Activated naive CD8-positive, alpha-beta T cell treated with anti-CD3 and anti-CD28 coated beads, Interleukin-2, amount 10 ng/mL, durations not matched to agents 7 days and 5 days (primary cell): Measurements from ENCODE around the gene MAP4K1. TPM values are rescaled to one million over a fixed set of nuclear protein-coding genes. Genes with fewer than 3 reads are reported as not detected.

Experiments used
- ATAC-seq: fragments of 150-1000 bp; cut with Tn5 transposase; one replicate; pipeline ENCODE4 v1.10.0; 2021; ENCODE audit warnings: low read depth, moderate library complexity
- POLR2A ChIA-PET: fragments of 350-600 bp; sonication (Branson Sonifier 250); formaldehyde crosslinking; loops from one replicate; lab custom pipeline; 2021; ENCODE audit warnings: antibody characterized with exemption; lab: Charles Lee
- DNase-seq: peaks from one replicate; pipeline ENCODE4 v3.0.0; 2021
- H3K27ac Mint-ChIP-seq: one replicate; pipeline ENCODE4 v1.8.0; 2022; ENCODE audit warnings: mild to moderate bottlenecking, mixed read lengths
- H3K27me3 Mint-ChIP-seq: one replicate; pipeline ENCODE4 v1.8.0; 2022; ENCODE audit warnings: mild to moderate bottlenecking, moderate library complexity, mixed read lengths
- H3K36me3 Mint-ChIP-seq: one replicate; pipeline ENCODE4 v1.8.0; 2021; ENCODE audit warnings: mild to moderate bottlenecking, mixed read lengths
- H3K4me1 Mint-ChIP-seq: one replicate; pipeline ENCODE4 v1.8.0; 2021; ENCODE audit warnings: mixed read lengths
- H3K4me3 Mint-ChIP-seq: one replicate; pipeline ENCODE4 v1.8.0; 2022; ENCODE audit warnings: mild to moderate bottlenecking, moderate library complexity, mixed read lengths
- H3K9me3 Mint-ChIP-seq: one replicate; pipeline ENCODE4 v1.8.0; 2021; ENCODE audit warnings: mixed read lengths
- total RNA-seq, 2 experiments: library from RNA; stranded (reverse); gene quantifications; one replicate each; pipeline ENCODE4 v1.2.3, GENCODE V29; 2021

Gene MAP4K1
- total RNA-seq = 100 to 1,000 TPM; 299 to 313 TPM

GRCh38 chr19:38617764-38618589 is at the start of gene MAP4K1:
Gene MAP4K1 (minus strand): TSS chr19:38617953. CDS start chr19:38617895, 58 bp downstream.
- ATAC-seq (peak; percentile 76), DNase-seq (peak; percentile 79)
- H3K27me3 Mint-ChIP-seq = no peaks in the 10 kb centered on the region
- peak within 1 kb of the TSS; percentile 96 for H3K27ac Mint-ChIP-seq
- H3K9me3 Mint-ChIP-seq = no peaks in the 10 kb centered on the region
- H3K4me3 Mint-ChIP-seq = peak within 1 kb of the TSS; percentile 93
- H3K36me3 Mint-ChIP-seq = peaks cover 24% of the 10 kb centered on the region
- POLR2A ChIA-PET = interaction anchor here (0.6 to 3.6 kb wide), 24 partner anchors 10 to 313 kb away, joined by 3 to 23 read pairs (median 4); partner anchors contain the start of genes ACTN4, FAM98C, GGN and MRPS12
- peaks cover 40% of the 10 kb centered on the region for H3K4me1 Mint-ChIP-seq

GRCh38 chr19:38666663-38667511 is 49.1 kb upstream of the MAP4K1 start:
- Mint-ChIP-seq H3K4me3 (peak overlapping the region; percentile 67), H3K27me3 (no peaks in the 10 kb centered on the region), H3K27ac (peak overlapping the region; percentile 90), H3K4me1 (peaks cover 61% of the 10 kb centered on the region), H3K9me3 (no peaks in the 10 kb centered on the region), H3K36me3 (peaks cover 23% of the 10 kb centered on the region)
- POLR2A ChIA-PET = interaction anchor here (0.5 to 2.7 kb wide), 3 partner anchors 11 to 33 kb away, joined by 4 to 6 read pairs (median 6); no protein-coding TSS in a partner anchor
- DNase-seq (no peak), ATAC-seq (peak; percentile 84)

GRCh38 chr19:38665950-38666662 is 48.4 kb upstream of the MAP4K1 start:
- no peaks in the 10 kb centered on the region for H3K9me3 Mint-ChIP-seq
- peak overlapping the region; percentile 3 for H3K27ac Mint-ChIP-seq
- ATAC-seq = no peak
- peaks cover 63% of the 10 kb centered on the region for H3K4me1 Mint-ChIP-seq
- H3K27me3 Mint-ChIP-seq = no peaks in the 10 kb centered on the region
- H3K36me3 Mint-ChIP-seq = peaks cover 25% of the 10 kb centered on the region
- POLR2A ChIA-PET = interaction anchor here (1.6 kb wide), 1 partner anchor 15 kb away, joined by 4 read pairs; no protein-coding TSS in a partner anchor
- H3K4me3 Mint-ChIP-seq = no peak overlapping the region
- DNase-seq = no peak

- Mint-ChIP-seq H3K27me3 (no peaks in the 10 kb centered on the region), H3K9me3 (no peaks in the 10 kb centered on the region), H3K27ac (peak overlapping the region; percentile 16), H3K4me1 (peaks cover 62% of the 10 kb centered on the region), H3K36me3 (peaks cover 26% of the 10 kb centered on the region), H3K4me3 (no peak overlapping the region)
- no peak for DNase-seq
- POLR2A ChIA-PET = interaction anchor here (0.8 to 1.4 kb wide), 3 partner anchors 16 to 186 kb away, joined by 3 read pairs; no protein-coding TSS in a partner anchor
- no peak for ATAC-seq
Measured at GRCh38 chr19:38665219-38665931, 47.6 kb upstream of the MAP4K1 start.

GRCh38 chr19:38664503-38665211 is 46.9 kb upstream of the MAP4K1 start:
- Mint-ChIP-seq H3K4me3 (peak overlapping the region; percentile 54), H3K27ac (peak overlapping the region; percentile 64), H3K27me3 (no peaks in the 10 kb centered on the region), H3K36me3 (peaks cover 24% of the 10 kb centered on the region), H3K4me1 (peaks cover 60% of the 10 kb centered on the region), H3K9me3 (no peaks in the 10 kb centered on the region)
- ATAC-seq (peak; percentile 6), DNase-seq (no peak)
- POLR2A ChIA-PET = interaction anchor here (0.6 to 1.4 kb wide), 5 partner anchors 16 to 186 kb away, joined by 3 to 5 read pairs (median 3); no protein-coding TSS in a partner anchor

GRCh38 chr19:38663957-38664502 is 46.3 kb upstream of the MAP4K1 start:
- no peaks in the 10 kb centered on the region for H3K9me3 Mint-ChIP-seq
- H3K36me3 Mint-ChIP-seq = peaks cover 22% of the 10 kb centered on the region
- no peak for DNase-seq
- peak; percentile 54 for ATAC-seq
- H3K27me3 Mint-ChIP-seq = no peaks in the 10 kb centered on the region
- H3K4me3 Mint-ChIP-seq = peak overlapping the region; percentile 54
- H3K27ac Mint-ChIP-seq = peak overlapping the region; percentile 64
- POLR2A ChIA-PET = interaction anchor here (0.6 to 1.6 kb wide), 5 partner anchors 14 to 187 kb away, joined by 3 to 5 read pairs (median 3); no protein-coding TSS in a partner anchor
- H3K4me1 Mint-ChIP-seq = peaks cover 56% of the 10 kb centered on the region

GRCh38 chr19:38663156-38663651 is 45.5 kb upstream of the MAP4K1 start:
- peaks cover 24% of the 10 kb centered on the region for H3K36me3 Mint-ChIP-seq
- no peak for DNase-seq
- H3K27ac Mint-ChIP-seq = no peak overlapping the region
- H3K4me1 Mint-ChIP-seq = peaks cover 54% of the 10 kb centered on the region
- H3K9me3 Mint-ChIP-seq = no peaks in the 10 kb centered on the region
- no peaks in the 10 kb centered on the region for H3K27me3 Mint-ChIP-seq
- POLR2A ChIA-PET = interaction anchor here (1.6 kb wide), 1 partner anchor 14 kb away, joined by 5 read pairs; no protein-coding TSS in a partner anchor
- H3K4me3 Mint-ChIP-seq = no peak overlapping the region
- no peak for ATAC-seq

GRCh38 chr19:38662537-38663155 is 44.9 kb upstream of the MAP4K1 start:
- Mint-ChIP-seq H3K9me3 (no peaks in the 10 kb centered on the region), H3K27ac (no peak overlapping the region), H3K36me3 (peaks cover 26% of the 10 kb centered on the region), H3K4me1 (peaks cover 58% of the 10 kb centered on the region), H3K4me3 (no peak overlapping the region), H3K27me3 (no peaks in the 10 kb centered on the region)
- POLR2A ChIA-PET = interaction anchor here (0.7 to 1.6 kb wide), 3 partner anchors 13 to 31 kb away, joined by 3 to 5 read pairs (median 4); partner anchors contain the start of gene ACTN4
- ATAC-seq (no peak), DNase-seq (no peak)

- H3K27me3 Mint-ChIP-seq = no peaks in the 10 kb centered on the region
- ATAC-seq (no peak), DNase-seq (no peak)
- peaks cover 60% of the 10 kb centered on the region for H3K4me1 Mint-ChIP-seq
- no peak overlapping the region for H3K27ac Mint-ChIP-seq
- H3K36me3 Mint-ChIP-seq = peaks cover 25% of the 10 kb centered on the region
- no peaks in the 10 kb centered on the region for H3K9me3 Mint-ChIP-seq
- POLR2A ChIA-PET = interaction anchor here (0.6 to 1.0 kb wide), 4 partner anchors 15 to 236 kb away, joined by 3 to 4 read pairs (median 3); partner anchors contain the start of genes ACTN4 and RASGRP4
- no peak overlapping the region for H3K4me3 Mint-ChIP-seq
Measured at GRCh38 chr19:38661996-38662395, 44.2 kb upstream of the MAP4K1 start.

GRCh38 chr19:38661136-38661535 is 43.4 kb upstream of the MAP4K1 start:
- POLR2A ChIA-PET = no interaction called here
- H3K9me3 Mint-ChIP-seq = no peaks in the 10 kb centered on the region
- no peaks in the 10 kb centered on the region for H3K27me3 Mint-ChIP-seq
- no peak overlapping the region for H3K4me3 Mint-ChIP-seq
- ATAC-seq (no peak), DNase-seq (no peak)
- peak overlapping the region; percentile 22 for H3K27ac Mint-ChIP-seq
- peaks cover 25% of the 10 kb centered on the region for H3K36me3 Mint-ChIP-seq
- H3K4me1 Mint-ChIP-seq = peaks cover 59% of the 10 kb centered on the region

GRCh38 chr19:38660724-38661123 is 43.0 kb upstream of the MAP4K1 start:
- Mint-ChIP-seq H3K27me3 (no peaks in the 10 kb centered on the region), H3K27ac (no peak overlapping the region), H3K4me1 (peaks cover 59% of the 10 kb centered on the region), H3K9me3 (no peaks in the 10 kb centered on the region), H3K36me3 (peaks cover 25% of the 10 kb centered on the region), H3K4me3 (no peak overlapping the region)
- DNase-seq = no peak
- POLR2A ChIA-PET = no interaction called here
- no peak for ATAC-seq
